Subcutaneous abdominal adipose tissue (tissue), 5 donors: ENCODE data around the gene ADSL.

ENCODE experiments used
- H3K27ac ChIP-seq: one replicate; pipeline ENCODE4 v1.7.0; 2013; ENCODE audit warnings: low read depth, mild to moderate bottlenecking, inconsistent platforms, low read length, moderate library complexity
- H3K27me3 ChIP-seq, 5 donors: one replicate each; pipeline ENCODE4 v1.7.0; 2013; ENCODE audit warnings: low read length in 5 of 5, inconsistent platforms in 1 of 5; ENCODE audit not compliant: control insufficient read depth in 5 of 5, insufficient read depth in 4 of 5
- H3K36me3 ChIP-seq, 5 donors: one replicate each; pipeline ENCODE4 v1.7.0; 2013; ENCODE audit warnings: low read length in 5 of 5; ENCODE audit not compliant: control insufficient read depth in 5 of 5, insufficient read depth in 5 of 5
- H3K4me1 ChIP-seq, 5 donors: one replicate each; pipeline ENCODE4 v1.7.0; 2013; ENCODE audit warnings: low read length in 5 of 5, mild to moderate bottlenecking in 3 of 5, moderate library complexity in 1 of 5; ENCODE audit not compliant: control insufficient read depth in 5 of 5, insufficient read depth in 5 of 5
- H3K4me3 ChIP-seq, 5 donors: one replicate each; pipeline ENCODE4 v1.7.0; 2013; ENCODE audit warnings: low read length in 5 of 5, low read depth in 1 of 5
- H3K9ac ChIP-seq, 5 donors: one replicate each; pipeline ENCODE4 v1.7.0; 2013; ENCODE audit warnings: low read length in 5 of 5, mild to moderate bottlenecking in 4 of 5, moderate library complexity in 3 of 5
- H3K9me3 ChIP-seq, 5 donors: one replicate each; pipeline ENCODE4 v1.7.0; 2013; ENCODE audit warnings: low read length in 5 of 5; ENCODE audit not compliant: control insufficient read depth in 5 of 5
- donor health status: healthy.
- donor health status: healthy.
- donor health status: healthy.
- donor health status: healthy.
- donor health status: healthy.

ADSL gene

GRCh38 chr22:40335358-40335757 lies 10.9 kb upstream of the ADSL start:
- H3K27ac ChIP-seq, result no peak overlapping the region
- H3K4me1 ChIP-seq, result peaks cover 0 to 7% (median 0%) of the 10 kb centered on the region in 5 donors

GRCh38 chr22:40340044-40340443 lies 6.3 kb upstream of the ADSL start:
- H3K27ac ChIP-seq, result no peak overlapping the region
- no peaks in the 10 kb centered on the region for H3K36me3 ChIP-seq
- H3K27me3 ChIP-seq, result no peaks in the 10 kb centered on the region
- H3K4me1 ChIP-seq, result no peaks in the 10 kb centered on the region
- no peaks in the 10 kb centered on the region for H3K9me3 ChIP-seq
- no peak overlapping the region for H3K9ac ChIP-seq
- H3K4me3 ChIP-seq, result no peak overlapping the region

More at GRCh38 chr22:40335358-40335757, 10.9 kb upstream of the ADSL start:
- Histone ChIP-seq H3K36me3 (peaks cover 0 to 14% (median 10%) of the 10 kb centered on the region in 5 donors), H3K9ac (no peak overlapping the region), H3K9me3 (no peaks in the 10 kb centered on the region), H3K27me3 (no peaks in the 10 kb centered on the region), H3K4me3 (no peak overlapping the region)

- H3K4me1 ChIP-seq, result peaks cover 0 to 8% (median 5%) of the 10 kb centered on the region in 5 donors
- H3K36me3 ChIP-seq, result no peaks in the 10 kb centered on the region
- no peaks in the 10 kb centered on the region for H3K27me3 ChIP-seq
- no peak overlapping the region for H3K27ac ChIP-seq
- H3K9me3 ChIP-seq, result no peaks in the 10 kb centered on the region
- no peak overlapping the region for H3K9ac ChIP-seq
- H3K4me3 ChIP-seq, result no peak overlapping the region
These were observed 4.7 kb upstream of the ADSL start for GRCh38 chr22:40341604-40342003.

GRCh38 chr22:40342521-40342920 lies 3.8 kb upstream of the ADSL start:
- Histone ChIP-seq H3K4me1 (peaks cover 0 to 17% (median 14%) of the 10 kb centered on the region in 5 donors), H3K9me3 (no peaks in the 10 kb centered on the region), H3K9ac (no peak overlapping the region), H3K27ac (no peak overlapping the region), H3K36me3 (no peaks in the 10 kb centered on the region), H3K27me3 (no peaks in the 10 kb centered on the region), H3K4me3 (no peak overlapping the region)

- no peak overlapping the region for H3K27ac ChIP-seq
- no peak overlapping the region for H3K9ac ChIP-seq
- peaks cover 2 to 26% (median 23%) of the 10 kb centered on the region in 5 donors for H3K4me1 ChIP-seq
- H3K27me3 ChIP-seq, result no peaks in the 10 kb centered on the region
- peak overlapping the region in 3 of 5 donors; percentile 93 to 97 (median 96) for H3K4me3 ChIP-seq
- no peaks in the 10 kb centered on the region for H3K9me3 ChIP-seq
- H3K36me3 ChIP-seq, result peaks cover 3 to 10% (median 4%) of the 10 kb centered on the region in 5 donors
These were observed 1.0 kb upstream of the ADSL start for GRCh38 chr22:40345271-40345670.

GRCh38 chr22:40345815-40346184 lies 500 bp upstream of the ADSL start:
- Histone ChIP-seq H3K9ac (peak overlapping the region; percentile 59 to 94 (median 85)), H3K27me3 (no peaks in the 10 kb centered on the region), H3K4me1 (peaks cover 2 to 26% (median 23%) of the 10 kb centered on the region in 5 donors)

GRCh38 chr22:40347300-40347699 lies 1.0 kb downstream of the ADSL start:
- Histone ChIP-seq H3K9me3 (no peaks in the 10 kb centered on the region), H3K4me1 (peaks cover 2 to 26% (median 23%) of the 10 kb centered on the region in 5 donors), H3K9ac (peak overlapping the region; percentile 48 to 94 (median 85)), H3K27me3 (no peaks in the 10 kb centered on the region), H3K27ac (peak overlapping the region; percentile 70), H3K4me3 (peak overlapping the region; percentile 88 to 97 (median 94)), H3K36me3 (peaks cover 3 to 27% (median 13%) of the 10 kb centered on the region in 5 donors)

More at GRCh38 chr22:40345815-40346184, 500 bp upstream of the ADSL start:
- Histone ChIP-seq H3K27ac (peak overlapping the region; percentile 70), H3K4me3 (peak overlapping the region; percentile 68 to 97 (median 94)), H3K36me3 (peaks cover 3 to 16% (median 7%) of the 10 kb centered on the region in 5 donors), H3K9me3 (no peaks in the 10 kb centered on the region)

- Histone ChIP-seq H3K27me3 (no peaks in the 10 kb centered on the region), H3K4me1 (peaks cover 2 to 26% (median 23%) of the 10 kb centered on the region in 5 donors), H3K9me3 (no peaks in the 10 kb centered on the region), H3K9ac (peak overlapping the region in 1 of 5 donors; percentile 19), H3K4me3 (peak overlapping the region in 1 of 5 donors; percentile 0), H3K36me3 (peaks cover 7 to 36% (median 20%) of the 10 kb centered on the region in 5 donors), H3K27ac (no peak overlapping the region)
These were observed 1.8 kb downstream of the ADSL start for GRCh38 chr22:40348025-40348658.

- Histone ChIP-seq H3K9ac (no peak overlapping the region), H3K9me3 (no peaks in the 10 kb centered on the region), H3K36me3 (peaks cover 14 to 72% (median 42%) of the 10 kb centered on the region in 5 donors), H3K27ac (no peak overlapping the region), H3K27me3 (no peaks in the 10 kb centered on the region), H3K4me1 (peaks cover under 1 to 7% (median 6%) of the 10 kb centered on the region in 5 donors), H3K4me3 (no peak overlapping the region)
These were observed 6.5 kb downstream of the ADSL start for GRCh38 chr22:40352763-40353162.

- H3K9me3 ChIP-seq, result no peaks in the 10 kb centered on the region
- H3K4me3 ChIP-seq, result no peak overlapping the region
- H3K4me1 ChIP-seq, result no peaks in the 10 kb centered on the region
- no peaks in the 10 kb centered on the region for H3K27me3 ChIP-seq
- peaks cover 26 to 94% (median 79%) of the 10 kb centered on the region in 5 donors for H3K36me3 ChIP-seq
- no peak overlapping the region for H3K27ac ChIP-seq
- no peak overlapping the region for H3K9ac ChIP-seq
These were observed 14.8 kb downstream of the ADSL start for GRCh38 chr22:40361100-40361499.
